T-helper 17 cell (primary cell): ENCODE measurements around the gene GABBR2. TPM values are rescaled to one million over a fixed set of nuclear protein-coding genes. Genes with fewer than 3 reads are reported as not detected.
A peak's percentile ranks its signal among the peaks of the same experiment; 100 is the strongest.

Source experiments
- ATAC-seq: fragments of 150-1000 bp; cut with Tn5 transposase; 2 replicates; pipeline ENCODE4 v1.10.0; 2021; ENCODE audit warnings: mild to moderate bottlenecking, moderate library complexity
- DNase-seq, 3 donors: peaks; one replicate each; pipeline versions ENCODE4 v3.0.0 to v3.0.0-alpha.2; 2020 to 2021
- H3K9me3 ChIP-seq: one replicate; pipeline ENCODE4 v1.7.0; 2013; ENCODE audit warnings: low read length, mild to moderate bottlenecking; ENCODE audit not compliant: control insufficient read depth, poor library complexity, severe bottlenecking
- H3K27ac Mint-ChIP-seq: one replicate; pipeline ENCODE4 v1.8.0; 2022; ENCODE audit warnings: mild to moderate bottlenecking, moderate library complexity, mixed read lengths
- H3K27me3 Mint-ChIP-seq: one replicate; pipeline ENCODE4 v1.8.0; 2022; ENCODE audit warnings: mixed read lengths
- H3K36me3 Mint-ChIP-seq: one replicate; pipeline ENCODE4 v1.8.0; 2022; ENCODE audit warnings: low read depth, mixed read lengths
- H3K4me1 Mint-ChIP-seq: one replicate; pipeline ENCODE4 v1.8.0; 2022; ENCODE audit warnings: mild to moderate bottlenecking, mixed read lengths
- H3K4me3 Mint-ChIP-seq: one replicate; pipeline ENCODE4 v1.8.0; 2022; ENCODE audit warnings: mild to moderate bottlenecking, moderate library complexity, mixed read lengths
- total RNA-seq, 4 donors: library from RNA in 2 of 4; stranded (reverse) in 2 of 4; gene quantifications; one replicate each; pipeline ENCODE4 v1.2.3 and lab custom pipeline; 2022 to 2026

The GABBR2 gene
- total RNA-seq, 2 donors from 2014 or later = not detected

DNA sequence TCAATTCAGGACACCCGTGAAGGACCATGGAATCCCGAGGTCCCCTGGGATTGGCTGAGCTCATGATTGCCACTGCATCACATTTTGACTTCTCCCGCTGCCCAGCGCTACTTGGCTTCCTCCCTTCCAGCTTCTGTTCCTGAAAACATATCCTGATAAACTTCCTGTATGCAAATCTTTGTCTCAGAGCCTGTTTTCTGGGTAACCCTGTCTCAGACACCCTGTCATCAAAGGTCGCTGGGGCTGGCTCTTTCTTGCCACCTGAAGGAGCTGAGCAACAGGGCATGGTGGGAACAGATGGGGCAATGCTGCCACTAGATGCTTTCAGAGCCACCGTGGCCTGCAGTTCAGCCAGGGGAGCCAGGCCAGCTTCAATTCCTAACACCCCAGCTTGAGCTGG lies 299.0 kb downstream of the GABBR2 start:
- H3K9me3 ChIP-seq = no peaks in the 10 kb centered on the region
- H3K36me3 Mint-ChIP-seq = peaks cover 3% of the 10 kb centered on the region
- no peak overlapping the region for H3K4me3 Mint-ChIP-seq
- ATAC-seq (no peak), DNase-seq (no peak)
- H3K27ac Mint-ChIP-seq = peak overlapping the region; percentile 41
- H3K27me3 Mint-ChIP-seq = peaks cover 78% of the 10 kb centered on the region
- H3K4me1 Mint-ChIP-seq = peaks cover 4% of the 10 kb centered on the region

DNA sequence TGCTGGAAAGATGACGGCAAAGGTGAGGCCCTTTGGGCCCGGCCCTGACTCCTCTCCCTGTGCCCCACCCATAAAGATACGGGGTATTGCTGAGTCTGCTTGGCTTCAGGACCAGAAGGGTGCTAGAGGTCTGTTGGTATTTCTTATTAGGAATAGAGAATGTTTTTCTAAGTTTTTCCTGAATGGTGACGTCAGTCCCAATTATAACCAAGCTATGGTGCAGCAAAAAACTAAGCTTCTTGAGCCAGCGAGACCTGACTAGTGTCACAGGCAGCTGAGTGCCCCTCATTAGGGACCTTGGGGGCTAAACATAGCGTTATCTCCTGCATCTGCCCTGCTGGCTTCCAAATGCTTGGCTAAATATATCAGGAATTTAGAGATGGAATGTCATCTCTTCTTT lies 302.3 kb downstream of the GABBR2 start:
- H3K36me3 Mint-ChIP-seq = peaks cover 5% of the 10 kb centered on the region
- no peak overlapping the region for H3K4me3 Mint-ChIP-seq
- H3K4me1 Mint-ChIP-seq = peaks cover 6% of the 10 kb centered on the region
- H3K27me3 Mint-ChIP-seq = peaks cover 74% of the 10 kb centered on the region
- no peaks in the 10 kb centered on the region for H3K9me3 ChIP-seq
- DNase-seq = no peak
- ATAC-seq = no peak
- H3K27ac Mint-ChIP-seq = no peak overlapping the region

DNA sequence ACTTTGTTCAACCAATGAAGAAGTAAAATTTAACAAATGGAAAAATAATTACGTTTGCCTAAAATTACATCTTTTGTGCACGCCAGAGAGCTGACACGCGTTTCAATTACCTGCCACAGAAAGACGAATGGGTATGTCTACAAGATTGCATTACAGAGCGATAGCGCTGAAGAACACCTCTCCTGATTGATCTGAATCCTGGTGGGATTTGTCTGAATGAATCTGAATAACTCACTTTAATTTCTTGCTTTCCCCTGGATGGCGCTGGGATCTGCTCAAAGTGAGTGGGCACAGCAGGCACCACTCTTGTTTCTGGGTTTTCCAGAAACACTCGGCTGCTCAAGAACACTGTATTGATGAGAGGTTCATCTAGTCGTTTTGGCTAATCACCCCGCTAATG lies 304.5 kb downstream of the GABBR2 start:
- no peak for DNase-seq
- no peaks in the 10 kb centered on the region for H3K9me3 ChIP-seq
- peaks cover 5% of the 10 kb centered on the region for H3K36me3 Mint-ChIP-seq
- H3K27ac Mint-ChIP-seq = no peak overlapping the region
- peaks cover 6% of the 10 kb centered on the region for H3K4me1 Mint-ChIP-seq
- H3K27me3 Mint-ChIP-seq = peaks cover 74% of the 10 kb centered on the region
- ATAC-seq = no peak
- H3K4me3 Mint-ChIP-seq = no peak overlapping the region

DNA sequence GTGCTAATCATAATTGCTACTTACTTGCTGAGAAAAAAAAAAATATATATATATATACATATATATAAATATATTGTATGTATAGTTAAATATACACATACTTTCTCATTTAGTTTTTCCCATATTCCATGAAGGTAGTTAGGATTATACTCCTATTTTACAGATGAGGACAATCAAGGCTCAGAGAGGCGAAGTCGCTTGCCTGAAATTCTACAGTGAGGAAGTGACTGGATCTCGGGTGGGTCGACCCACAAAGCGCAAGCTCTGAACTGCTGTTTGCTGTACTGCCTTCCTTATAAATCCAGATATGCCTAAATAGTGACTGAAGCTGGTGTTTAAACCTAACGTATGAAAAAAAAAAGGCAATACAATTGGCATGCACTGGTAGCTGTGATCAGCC lies 305.0 kb downstream of the GABBR2 start:
- no peak for ATAC-seq
- Mint-ChIP-seq H3K27me3 (peaks cover 72% of the 10 kb centered on the region), H3K36me3 (peaks cover 2% of the 10 kb centered on the region), H3K4me3 (no peak overlapping the region), H3K4me1 (peaks cover 4% of the 10 kb centered on the region), H3K27ac (no peak overlapping the region)
- DNase-seq = no peak
- no peaks in the 10 kb centered on the region for H3K9me3 ChIP-seq

DNA sequence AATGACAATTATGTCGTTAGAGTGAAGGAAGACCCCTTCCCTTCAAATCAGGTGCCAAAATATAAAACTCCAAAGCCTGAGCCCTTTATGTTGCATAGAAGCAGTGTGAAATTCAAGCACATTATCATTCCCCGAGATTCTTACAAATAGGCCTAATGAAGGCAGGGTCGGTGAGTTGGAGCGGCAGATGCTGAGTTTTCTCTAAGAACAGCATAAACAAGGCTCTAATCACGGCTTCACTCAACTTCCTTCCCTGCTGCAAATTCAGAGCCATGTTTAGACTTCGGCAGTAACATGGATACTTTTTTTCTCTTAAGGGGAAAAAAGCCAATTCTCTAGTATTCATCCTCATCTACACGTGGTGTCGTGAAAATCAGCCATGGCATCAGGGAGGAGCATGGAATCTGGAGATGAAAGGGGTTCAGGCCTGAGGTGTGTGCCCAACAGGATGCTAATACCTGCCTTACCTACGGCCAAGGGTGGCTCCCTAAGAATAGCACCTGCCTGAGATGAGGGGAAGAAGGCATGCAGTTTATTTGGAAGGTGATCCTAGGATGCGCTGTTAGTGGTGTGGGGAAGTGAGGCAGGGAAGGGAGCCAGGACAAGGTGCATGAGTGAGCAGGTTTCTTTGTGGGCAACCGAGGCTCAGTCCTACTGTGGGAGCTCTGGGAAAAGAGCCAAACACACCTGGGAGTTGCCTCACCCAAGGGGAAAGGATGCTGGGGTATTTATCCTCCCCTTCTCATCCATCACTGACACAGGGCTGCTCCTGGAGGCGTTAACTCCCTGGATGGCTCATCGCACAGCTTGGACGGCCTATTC lies 306.5 kb downstream of the GABBR2 start:
- Mint-ChIP-seq H3K4me1 (peaks cover 4% of the 10 kb centered on the region), H3K4me3 (no peak overlapping the region), H3K36me3 (peaks cover 2% of the 10 kb centered on the region), H3K27me3 (peaks cover 74% of the 10 kb centered on the region), H3K27ac (no peak overlapping the region)
- ATAC-seq (no peak), DNase-seq (no peak)
- H3K9me3 ChIP-seq = no peaks in the 10 kb centered on the region

DNA sequence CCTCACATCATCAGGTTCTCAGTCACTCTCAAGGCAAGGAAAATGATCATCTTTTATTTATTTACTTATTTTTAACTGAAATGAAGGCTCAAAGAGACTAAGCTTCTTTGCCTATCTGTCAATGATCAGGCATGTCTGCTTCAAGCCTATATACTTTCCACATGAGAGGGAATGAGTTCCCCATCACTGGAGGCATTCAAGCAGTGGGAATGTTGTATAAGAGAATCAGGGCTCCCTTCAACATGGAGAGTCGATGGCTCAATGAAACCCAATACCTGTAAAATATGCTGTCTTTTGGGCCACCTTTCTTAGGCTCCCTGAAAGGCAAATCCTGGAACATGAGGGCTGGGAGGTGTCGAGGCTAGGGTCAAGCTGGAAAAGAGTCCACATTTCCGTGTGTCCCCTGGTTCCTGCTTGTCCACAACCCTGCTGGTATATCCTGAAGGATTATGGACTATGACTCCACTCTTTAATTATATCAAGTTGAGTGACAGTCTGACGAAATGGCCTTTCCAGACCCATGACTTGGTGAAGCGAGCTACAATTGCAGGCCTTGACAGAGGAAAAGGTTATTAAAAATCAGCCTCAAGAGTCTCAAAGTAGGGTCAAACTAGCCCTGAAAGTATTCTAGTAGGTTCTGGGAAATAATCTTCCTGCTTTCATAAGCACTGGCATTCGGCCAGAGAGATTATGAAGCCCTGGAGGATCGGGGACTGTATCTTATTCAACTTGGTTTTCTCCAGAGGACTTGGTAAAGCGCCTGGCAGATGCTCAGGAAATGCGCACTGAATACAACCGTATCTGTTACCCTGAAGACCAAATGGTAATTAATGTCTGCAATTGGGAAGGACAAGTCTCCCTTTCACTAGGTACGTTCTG lies 307.4 kb downstream of the GABBR2 start:
- ATAC-seq = no peak

DNA sequence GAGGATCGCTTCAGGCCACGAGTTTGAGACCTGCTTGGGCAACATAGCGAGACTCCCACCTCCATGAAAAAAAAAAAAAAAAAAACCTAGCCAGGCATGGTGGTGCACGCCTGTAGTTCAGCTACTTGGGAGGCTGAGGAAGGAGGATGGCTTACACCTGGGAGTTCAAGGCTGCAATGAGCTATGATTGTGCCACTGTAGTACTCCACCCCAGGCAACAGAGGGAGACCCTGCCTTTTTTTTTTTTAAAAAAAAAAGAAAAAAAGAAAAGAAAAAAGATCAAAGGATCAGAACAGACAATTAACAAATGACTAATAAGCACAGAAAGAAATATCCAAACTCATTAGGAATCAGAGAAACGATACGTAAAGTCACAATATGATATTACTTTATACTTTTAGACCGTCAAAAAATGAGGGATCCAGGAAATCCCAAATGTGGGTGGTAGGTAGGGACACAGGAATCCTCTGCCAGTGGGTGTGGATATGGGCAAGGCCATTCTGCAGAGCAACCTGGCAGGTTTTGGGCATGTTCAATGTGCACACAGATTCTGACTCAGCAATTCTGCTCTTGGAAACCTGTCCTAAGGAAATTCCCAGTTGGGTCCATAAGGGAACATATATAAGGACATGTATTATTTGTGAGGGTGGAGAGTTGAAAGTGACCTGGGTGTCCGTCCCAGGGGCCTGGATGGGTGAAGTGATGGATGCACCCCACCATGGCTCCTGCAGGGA lies 308.6 kb downstream of the GABBR2 start:
- H3K9me3 ChIP-seq = no peaks in the 10 kb centered on the region
- no peak overlapping the region for H3K4me3 Mint-ChIP-seq
- DNase-seq (no peak), ATAC-seq (no peak)
- H3K27ac Mint-ChIP-seq = no peak overlapping the region
- H3K27me3 Mint-ChIP-seq = peaks cover 59% of the 10 kb centered on the region
- peaks cover 2% of the 10 kb centered on the region for H3K36me3 Mint-ChIP-seq
- H3K4me1 Mint-ChIP-seq = peaks cover 4% of the 10 kb centered on the region

More for the DNA sequence above, 307.4 kb downstream of the GABBR2 start:
- Mint-ChIP-seq H3K4me1 (peaks cover 4% of the 10 kb centered on the region), H3K36me3 (peaks cover 2% of the 10 kb centered on the region), H3K4me3 (no peak overlapping the region), H3K27ac (no peak overlapping the region), H3K27me3 (peaks cover 65% of the 10 kb centered on the region)
- no peaks in the 10 kb centered on the region for H3K9me3 ChIP-seq
- no peak for DNase-seq

DNA sequence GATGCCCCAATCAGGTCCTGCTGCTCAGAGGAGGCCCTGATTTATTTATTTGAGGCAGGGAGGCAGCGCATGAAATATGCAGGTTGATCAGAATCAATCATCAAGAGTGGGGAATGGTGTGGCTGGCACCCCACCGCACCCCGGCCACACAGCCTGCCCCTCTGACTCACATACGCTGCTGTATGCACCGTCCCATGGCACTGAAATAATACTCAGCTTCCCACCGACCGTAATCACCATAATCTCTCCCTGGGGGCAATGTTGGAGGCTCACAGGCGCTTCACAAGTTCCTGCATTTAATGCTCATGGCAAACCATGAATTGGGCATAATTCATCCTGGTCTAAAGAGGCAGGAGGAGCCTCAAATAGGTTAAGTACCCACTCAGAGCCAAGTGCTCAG lies 312.1 kb downstream of the GABBR2 start:
- peaks cover 6% of the 10 kb centered on the region for H3K4me1 Mint-ChIP-seq
- H3K4me3 Mint-ChIP-seq = no peak overlapping the region
- H3K36me3 Mint-ChIP-seq = no peaks in the 10 kb centered on the region
- DNase-seq (no peak), ATAC-seq (no peak)
- peaks cover 40% of the 10 kb centered on the region for H3K27me3 Mint-ChIP-seq
- no peaks in the 10 kb centered on the region for H3K9me3 ChIP-seq
- no peak overlapping the region for H3K27ac Mint-ChIP-seq

DNA sequence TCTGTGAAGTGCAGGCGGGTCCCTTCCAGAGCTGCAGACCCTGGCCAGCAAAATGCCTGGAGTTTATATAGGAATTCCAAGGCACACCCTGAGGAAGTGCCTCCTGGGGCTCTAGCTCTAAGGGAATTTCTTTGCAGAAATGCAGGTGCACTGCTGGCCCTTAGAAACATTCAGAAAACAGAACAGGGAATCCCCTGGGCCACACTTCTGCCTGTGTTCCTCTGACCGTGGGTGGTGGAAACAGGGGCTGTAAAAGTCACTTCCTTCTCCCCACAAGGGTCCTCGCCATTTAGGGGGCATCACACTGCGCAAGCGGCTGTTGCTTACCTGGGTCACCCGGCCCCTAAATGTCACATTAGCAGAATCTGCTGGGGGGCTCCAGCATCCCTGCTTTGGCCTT lies 312.5 kb downstream of the GABBR2 start:
- H3K4me1 Mint-ChIP-seq = peaks cover 11% of the 10 kb centered on the region
- no peaks in the 10 kb centered on the region for H3K9me3 ChIP-seq
- no peak overlapping the region for H3K4me3 Mint-ChIP-seq
- peaks cover 39% of the 10 kb centered on the region for H3K27me3 Mint-ChIP-seq
- ATAC-seq (no peak), DNase-seq (no peak)
- no peak overlapping the region for H3K27ac Mint-ChIP-seq
- H3K36me3 Mint-ChIP-seq = no peaks in the 10 kb centered on the region

DNA sequence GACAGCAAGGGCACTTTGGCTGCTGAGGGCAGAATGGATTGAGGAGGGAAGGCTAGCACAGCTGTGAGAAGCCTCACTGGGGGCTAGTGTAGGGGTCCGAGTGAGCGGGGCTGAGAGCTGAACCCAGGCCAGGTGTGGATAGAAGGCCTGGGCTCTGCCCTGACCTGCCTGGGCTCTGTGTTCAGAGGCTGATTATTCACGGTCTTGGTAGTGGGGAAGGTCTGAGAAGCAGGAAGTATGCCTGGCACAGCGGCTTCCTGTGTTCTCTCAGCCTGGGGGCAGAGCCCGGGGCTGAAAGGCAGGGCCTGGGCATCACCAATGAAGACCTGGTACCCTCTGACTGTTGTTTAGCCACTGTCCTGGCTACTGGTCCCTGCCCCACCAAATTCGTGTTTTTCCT lies 316.9 kb downstream of the GABBR2 start:
- no peak for ATAC-seq
- Mint-ChIP-seq H3K4me1 (peaks cover 11% of the 10 kb centered on the region), H3K27ac (peak overlapping the region; percentile 69), H3K27me3 (peaks cover 15% of the 10 kb centered on the region), H3K36me3 (no peaks in the 10 kb centered on the region), H3K4me3 (no peak overlapping the region)
- DNase-seq = no peak
- no peaks in the 10 kb centered on the region for H3K9me3 ChIP-seq

DNA sequence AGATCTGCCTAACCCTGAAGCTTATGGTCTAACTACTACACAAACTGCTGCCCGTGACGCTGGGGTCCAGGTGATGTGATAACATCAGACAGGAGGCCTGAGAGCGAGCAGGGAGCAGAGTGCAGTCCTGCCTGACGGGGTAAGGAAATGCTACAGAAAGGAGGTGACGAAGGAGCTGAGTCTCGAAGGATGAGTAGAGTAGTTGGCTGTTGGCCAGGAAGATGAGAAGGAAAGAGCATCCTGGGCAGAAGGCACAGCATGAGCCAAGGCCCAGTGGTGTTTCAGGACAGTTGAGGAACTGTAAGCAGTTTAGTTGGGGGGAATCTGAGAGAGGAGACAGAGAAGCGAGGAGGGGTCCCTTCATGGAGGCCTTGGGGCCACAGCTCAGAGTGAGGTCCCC lies 317.3 kb downstream of the GABBR2 start:
- no peaks in the 10 kb centered on the region for H3K36me3 Mint-ChIP-seq
- no peak overlapping the region for H3K4me3 Mint-ChIP-seq
- peaks cover 15% of the 10 kb centered on the region for H3K27me3 Mint-ChIP-seq
- peak overlapping the region; percentile 69 for H3K27ac Mint-ChIP-seq
- ATAC-seq (no peak), DNase-seq (no peak)
- no peaks in the 10 kb centered on the region for H3K9me3 ChIP-seq
- peaks cover 11% of the 10 kb centered on the region for H3K4me1 Mint-ChIP-seq

DNA sequence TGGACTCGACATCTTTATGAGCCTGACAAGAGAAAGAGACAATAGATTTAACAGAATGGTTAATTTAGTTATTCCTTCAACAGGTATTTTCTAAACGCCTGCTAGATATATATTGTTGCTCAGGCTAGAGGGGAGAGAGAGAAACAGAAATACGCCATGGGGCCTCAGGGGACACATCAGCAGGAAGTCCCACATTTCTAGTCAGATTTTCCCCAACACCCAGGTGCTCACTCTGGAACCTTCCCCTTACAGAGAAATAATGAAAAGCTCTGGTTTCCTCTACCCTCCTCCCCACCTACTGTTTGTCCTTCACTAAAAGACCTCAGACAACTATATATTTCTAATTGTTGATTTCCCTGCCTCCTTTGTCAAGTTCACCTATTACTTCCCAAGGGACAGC lies 323.0 kb downstream of the GABBR2 start:
- H3K9me3 ChIP-seq = no peaks in the 10 kb centered on the region
- no peaks in the 10 kb centered on the region for H3K36me3 Mint-ChIP-seq
- no peak overlapping the region for H3K27ac Mint-ChIP-seq
- ATAC-seq (no peak), DNase-seq (no peak)
- peaks cover 9% of the 10 kb centered on the region for H3K27me3 Mint-ChIP-seq
- H3K4me1 Mint-ChIP-seq = no peaks in the 10 kb centered on the region
- no peak overlapping the region for H3K4me3 Mint-ChIP-seq

DNA sequence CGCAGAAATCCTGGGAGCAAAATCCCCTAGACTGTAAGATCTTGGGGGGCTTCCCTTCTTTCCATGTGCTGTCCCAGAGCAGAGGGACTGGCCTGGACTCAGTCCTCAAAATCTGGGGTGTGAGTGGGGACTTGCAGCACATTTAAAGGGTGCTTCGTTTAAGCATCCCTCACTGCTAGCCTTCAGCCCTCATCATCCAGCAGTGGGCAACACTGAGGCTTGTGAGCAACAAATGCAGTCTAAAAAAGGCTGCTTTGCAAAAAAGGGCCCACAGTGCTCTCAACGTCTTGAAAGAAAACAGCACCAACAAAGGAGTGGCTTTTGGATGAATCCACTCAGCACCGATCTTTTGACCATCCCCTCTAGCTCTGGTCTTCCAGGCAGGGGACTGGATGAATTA lies 325.0 kb downstream of the GABBR2 start:
- H3K27ac Mint-ChIP-seq = no peak overlapping the region
- H3K36me3 Mint-ChIP-seq = no peaks in the 10 kb centered on the region
- H3K9me3 ChIP-seq = no peaks in the 10 kb centered on the region
- ATAC-seq (no peak), DNase-seq (no peak)
- peaks cover 6% of the 10 kb centered on the region for H3K27me3 Mint-ChIP-seq
- H3K4me3 Mint-ChIP-seq = no peak overlapping the region
- no peaks in the 10 kb centered on the region for H3K4me1 Mint-ChIP-seq
